ENCODE data around the gene TBC1D8. TPM values are rescaled to one million over a fixed set of nuclear protein-coding genes. Genes with fewer than 3 reads are reported as not detected.

TBC1D8 gene
- 9.7 and 12.1 TPM in 2 replicates for total RNA-seq

DNA sequence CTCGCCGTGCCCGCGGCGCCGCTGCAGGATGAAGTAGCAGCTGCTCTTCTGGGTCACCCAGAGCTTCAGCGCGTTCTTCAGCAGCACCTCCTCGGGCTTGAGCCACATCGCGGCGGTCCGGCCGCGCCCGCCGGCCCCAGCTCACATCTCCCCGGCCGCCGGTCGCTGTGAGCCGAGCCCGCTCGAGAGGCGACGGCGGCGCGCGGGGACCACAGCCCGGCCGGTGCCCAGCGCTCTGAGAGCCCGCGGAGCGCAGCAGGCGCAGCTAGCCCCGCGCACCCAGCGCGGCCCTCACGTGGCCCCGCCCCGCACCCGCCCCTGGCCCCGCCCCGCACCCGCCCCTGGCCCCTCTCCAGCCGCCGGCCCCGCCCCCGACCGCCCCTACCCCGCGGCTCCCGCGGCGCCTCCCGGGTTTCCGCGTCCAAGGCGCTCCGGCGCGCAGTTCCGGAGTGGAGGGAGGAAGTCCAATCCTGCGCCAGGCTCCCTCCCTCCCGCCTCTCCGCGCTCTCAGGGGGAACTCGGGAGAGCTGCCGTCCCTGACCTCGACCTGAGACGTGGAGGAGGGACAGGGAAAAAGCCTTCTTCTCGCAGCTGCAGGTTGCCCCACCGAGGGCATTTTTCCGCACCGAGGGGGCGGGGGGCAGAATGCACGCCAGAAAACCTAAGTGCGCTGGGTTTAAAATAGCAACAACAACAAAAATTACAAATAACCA, at the start of gene TBC1D8:
TSS of gene TBC1D8 (minus strand) at position 237 of the 713 bp plus-strand sequence. CDS start at position 108, 129 bp downstream.

DNA sequence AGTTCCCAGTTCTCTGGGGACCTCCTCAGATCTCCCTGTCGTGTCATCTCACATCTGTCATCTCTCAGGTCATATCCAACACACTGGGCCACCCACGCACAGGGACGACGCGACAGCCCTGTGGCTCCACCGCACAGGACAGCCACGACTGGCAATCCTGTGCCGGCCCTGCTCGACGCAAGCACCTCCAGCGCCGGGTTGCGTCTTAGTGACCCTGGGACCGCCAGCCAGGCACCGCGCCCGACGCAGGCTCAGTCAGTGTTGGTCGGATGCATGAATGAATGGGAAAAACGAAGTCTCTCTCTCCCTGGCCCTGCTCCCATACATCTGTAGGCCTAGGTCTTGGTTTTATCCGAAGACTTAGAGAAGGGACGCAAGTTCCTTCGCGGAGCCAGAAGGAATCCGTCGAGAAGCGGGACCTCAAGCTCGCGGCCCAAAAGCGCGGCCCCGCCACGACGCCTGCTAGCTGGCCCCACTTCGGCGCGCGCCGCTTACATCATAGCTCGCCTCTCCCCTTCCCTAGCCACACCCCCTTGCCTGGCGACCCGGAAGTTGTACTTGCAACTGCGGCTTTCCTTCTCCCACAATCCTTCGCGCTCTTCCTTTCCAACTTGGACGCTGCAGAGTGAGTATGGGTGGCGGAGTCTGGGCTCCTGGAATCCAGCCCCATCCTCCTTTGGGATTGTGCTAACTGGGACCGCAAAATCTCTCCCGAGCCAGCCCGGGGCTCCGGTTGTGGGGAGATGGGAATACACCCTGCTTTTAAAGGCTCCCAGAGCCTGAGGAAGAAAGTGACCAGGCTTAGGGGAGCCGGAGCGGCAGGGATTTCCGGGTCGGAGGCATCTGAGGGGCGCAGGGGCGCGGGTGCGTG, 149.3 kb downstream of the TBC1D8 start, which contains the start of gene RPL31:
TSS of gene RPL31 (plus strand) at position 599 of the 871 bp plus-strand sequence. CDS start 413 bp downstream, outside the sequence.

Other genes starting within 250 kb of the TBC1D8 start
- 696 and 737 TPM in 2 replicates for gene RPL31, start 149.1 kb downstream of the TBC1D8 start, total RNA-seq
- gene CNOT11, start 101.5 kb upstream of the TBC1D8 start, total RNA-seq = 18.3 and 19.4 TPM in 2 replicates
- gene RNF149, start 157.3 kb upstream of the TBC1D8 start, total RNA-seq = 48.2 and 57.4 TPM in 2 replicates
- gene CREG2, start 236.1 kb upstream of the TBC1D8 start, total RNA-seq = 0.65 and 2.4 TPM in 2 replicates

All from smooth muscle cell of the pulmonary artery (primary cell).